IMR-90 (cell line): Measurements from ENCODE around the gene DUSP22. TPM values are rescaled to one million over a fixed set of nuclear protein-coding genes. Genes with fewer than 3 reads are reported as not detected.

Experiments
- ATAC-seq: fragments of 200-7000 bp; cut with Tn5 transposase; 2 replicates; pipeline ENCODE4 v1.9.1; 2020; ENCODE audit warnings: low read depth, mild to moderate bottlenecking, moderate library complexity
- BruUV-seq: library from RNA; stranded (reverse); fragments of 400-500 nt; replicated peaks from 2 replicates; lab custom pipeline; 2021; lab: Mats Ljungman, UMichigan
- CTCF ChIA-PET: fragments of 300-600 bp; formaldehyde crosslinking; extraction: SDS; loops from one replicate; lab custom pipeline; 2021; ENCODE audit warnings: antibody characterized with exemption; lab: Yijun Ruan, JAX
- POLR2A ChIA-PET: fragments of 300-600 bp; sonication (Branson Sonifier 250); formaldehyde crosslinking; loops from one replicate; lab custom pipeline; 2022; ENCODE audit warnings: antibody characterized with exemption; ENCODE audit not compliant: unreplicated experiment; lab: Charles Lee
- DNase-seq: peaks from one replicate; pipeline ENCODE4 v3.0.0; 2013
- H2AFZ ChIP-seq: replicated peaks from 2 replicates; pipeline ENCODE3; 2013; ENCODE audit warnings: low read length, mild to moderate bottlenecking; ENCODE audit not compliant: poor library complexity
- H2AK5ac ChIP-seq: 2 replicates; pipeline ENCODE4 v1.6.1; 2013; ENCODE audit warnings: low read depth, low read length, inconsistent platforms
- H2AK9ac ChIP-seq: replicated peaks from 2 replicates; pipeline ENCODE3; 2013; ENCODE audit warnings: mild to moderate bottlenecking, low read depth, low read length, moderate library complexity; ENCODE audit not compliant: poor library complexity
- H2BK120ac ChIP-seq: 2 replicates; pipeline ENCODE4 v1.6.1; 2013; ENCODE audit warnings: low read depth, low read length, inconsistent platforms
- H2BK15ac ChIP-seq: 3 replicates; pipeline ENCODE4 v1.6.1; 2013; ENCODE audit warnings: low read depth, low read length, inconsistent platforms
- H2BK20ac ChIP-seq: 2 replicates; pipeline ENCODE4 v1.6.1; 2013; ENCODE audit warnings: low read depth, mild to moderate bottlenecking, inconsistent platforms, low read length, moderate library complexity
- H2BK5ac ChIP-seq: 2 replicates; pipeline ENCODE4 v1.6.1; 2013; ENCODE audit warnings: mild to moderate bottlenecking, low read depth, low read length, inconsistent platforms; ENCODE audit not compliant: poor library complexity, severe bottlenecking
- H3K14ac ChIP-seq: replicated peaks from 2 replicates; pipeline ENCODE4 v1.6.1; 2013; ENCODE audit warnings: low read depth, low read length, inconsistent platforms
- H3K18ac ChIP-seq: 2 replicates; pipeline ENCODE4 v1.6.1; 2013; ENCODE audit warnings: low read depth, low read length, control low read depth
- H3K23ac ChIP-seq: 2 replicates; pipeline ENCODE4 v1.6.1; 2013; ENCODE audit warnings: low read depth, low read length, inconsistent platforms
- H3K27ac ChIP-seq: 2 replicates; pipeline ENCODE4 v1.5.1; 2013; ENCODE audit warnings: mild to moderate bottlenecking, control low read depth, low read length; ENCODE audit not compliant: insufficient read depth
- H3K27me3 ChIP-seq: 2 replicates; pipeline ENCODE4 v1.6.1; 2013; ENCODE audit warnings: low read length; ENCODE audit not compliant: control insufficient read depth, insufficient read depth
- H3K36me3 ChIP-seq: 2 replicates; pipeline ENCODE4 v1.6.1; 2013; ENCODE audit warnings: low read length, mixed read lengths; ENCODE audit not compliant: control insufficient read depth, insufficient read depth
- H3K4ac ChIP-seq: 2 replicates; pipeline ENCODE4 v1.6.1; 2013; ENCODE audit warnings: low read depth, low read length, inconsistent platforms
- H3K4me1 ChIP-seq: 2 replicates; pipeline ENCODE4 v1.6.1; 2013; ENCODE audit warnings: low read length, mixed read lengths; ENCODE audit not compliant: control insufficient read depth, insufficient read depth
- H3K4me2 ChIP-seq: 2 replicates; pipeline ENCODE4 v1.6.1; 2013; ENCODE audit warnings: low read depth, mild to moderate bottlenecking, control low read depth, low read length, moderate library complexity
- H3K4me3 ChIP-seq: 2 replicates; pipeline ENCODE4 v1.5.1; 2013; ENCODE audit warnings: low read depth, mild to moderate bottlenecking, control low read depth, low read length, moderate library complexity; ENCODE audit not compliant: insufficient read depth
- H3K56ac ChIP-seq: 2 replicates; pipeline ENCODE4 v1.6.1; 2013; ENCODE audit warnings: low read length, inconsistent platforms; ENCODE audit not compliant: insufficient read depth; ENCODE audit errors: extremely low read depth
- H3K79me1 ChIP-seq, 2 experiments: 2 replicates each; pipeline ENCODE4 v1.6.1; 2013; ENCODE audit warnings: low read length in 2 of 2, inconsistent platforms in 1 of 2, low read depth in 1 of 2
- H3K9ac ChIP-seq: 2 replicates; pipeline ENCODE4 v1.6.1; 2013; ENCODE audit warnings: low read depth, low read length, control low read depth
- H3K9me1 ChIP-seq: 2 replicates; pipeline ENCODE4 v1.6.1; 2013; ENCODE audit warnings: low read length, inconsistent platforms; ENCODE audit not compliant: insufficient read depth
- H3K9me3 ChIP-seq: 2 replicates; pipeline ENCODE4 v1.6.1; 2013; ENCODE audit warnings: low read length; ENCODE audit not compliant: control insufficient read depth, insufficient read depth
- H4K20me1 ChIP-seq: 2 replicates; pipeline ENCODE4 v1.6.1; 2013; ENCODE audit warnings: low read length, inconsistent platforms; ENCODE audit not compliant: insufficient read depth
- H4K5ac ChIP-seq: 2 replicates; pipeline ENCODE4 v1.6.1; 2013; ENCODE audit warnings: mild to moderate bottlenecking, low read depth, low read length, control low read depth
- H4K8ac ChIP-seq, 2 experiments: 2 replicates each; pipeline ENCODE4 v1.6.1; 2013; ENCODE audit warnings: low read depth in 2 of 2, low read length in 2 of 2, control low read depth in 1 of 2, inconsistent platforms in 1 of 2
- H4K91ac ChIP-seq: 2 replicates; pipeline ENCODE4 v1.6.1; 2013; ENCODE audit warnings: low read depth, low read length, inconsistent platforms; ENCODE audit not compliant: insufficient read depth
- ELK1 ChIP-seq: fragments of 150-350 bp; IDR thresholded peaks from 2 replicates; pipeline ENCODE4 v1.6.1; 2016; ENCODE audit warnings: low read depth, mild to moderate bottlenecking, low read length, moderate library complexity, borderline replicate concordance
- MAZ ChIP-seq: IDR thresholded peaks from 2 replicates; pipeline ENCODE4 v1.6.1; 2012; ENCODE audit warnings: low read depth, mild to moderate bottlenecking, low read length, improper control_type of control experiment, moderate library complexity, borderline replicate concordance
- USF2 ChIP-seq: fragments of 150-350 bp; IDR thresholded peaks from 2 replicates; pipeline ENCODE4 v1.6.1; 2017; ENCODE audit warnings: mild to moderate bottlenecking, antibody characterized with exemption, low read length, low read depth
- WGBS, 2 experiments: methylation state at CpG; one replicate each; pipeline versions ENCODE4 v1.1.5 to v1.1.7; 2013; ENCODE audit warnings: missing lambda C conversion rate in 2 of 2; ENCODE audit not compliant: insufficient read length in 1 of 2; ENCODE audit errors: extremely low coverage in 2 of 2; 5-methylcytosine and 5-hydroxymethylcytosine counted together
- dilution Hi-C: fragments of 300-500 bp; cut with HindIII; formaldehyde crosslinking; loops from one replicate; pipeline ENCODE4 v1.14.3; 2018; ENCODE audit warnings: low sequenced_read_pairs; ENCODE audit not compliant: unreplicated experiment
- in situ Hi-C: fragments of 300-500 bp; cut with MboI; formaldehyde crosslinking; loops from 3 replicates; pipeline ENCODE4 v1.14.3; 2019; ENCODE audit warnings: low sequenced_read_pairs, inconsistent platforms, mixed read lengths
- intact Hi-C: fragments of 100-400 bp; cut with micrococcal nuclease; formaldehyde crosslinking; loops from 2 replicates; pipeline ENCODE4 v1.10.0; 2022
- polyA plus RNA-seq, 3 experiments: library from polyadenylated mRNA; depleted of rRNA; stranded (reverse); fragments of >200 nt; gene quantifications; 2 replicates each; pipeline ENCODE4 v1.2.3, GENCODE V29; 2012; ENCODE audit warnings: low replicate concordance in 1 of 3
- total RNA-seq: library from RNA; depleted of rRNA; stranded (reverse); fragments of >200 nt; gene quantifications from 2 replicates; pipeline ENCODE4 v1.2.3, GENCODE V29; 2012

DUSP22 gene
- total and polyA plus RNA-seq, 2 of the 4 experiments (the other 2 are of a cell fraction), result 7.1 to 8.2 TPM

GRCh38 chr6:340186-340955 lies 48.1 kb downstream of the DUSP22 start (continued):
- no peak for TF ChIP-seq ELK1

- Histone ChIP-seq H3K14ac (no peak overlapping the region), H3K4me1 (no peaks in the 10 kb centered on the region), H2BK15ac (no peak overlapping the region), H3K4me3 (no peak overlapping the region), H2BK20ac (no peak overlapping the region), H3K9ac (no peak overlapping the region), H3K4me2 (no peak overlapping the region), H3K18ac (no peak overlapping the region), H3K9me1 (no peaks in the 10 kb centered on the region; the same call in 1 of the 2 replicates), H3K36me3 (no peaks in the 10 kb centered on the region), H4K20me1 (no peaks in the 10 kb centered on the region; the same call in 1 of the 2 replicates), H3K27ac (no peak overlapping the region), H3K27me3 (no peaks in the 10 kb centered on the region), H2BK5ac (no peak overlapping the region), H2AFZ (peak overlapping the region; percentile 29), H4K8ac (no peak overlapping the region), H3K79me1 (no peaks in the 10 kb centered on the region), H4K5ac (no peak overlapping the region), H2AK9ac (peak overlapping the region; percentile 8), H3K4ac (no peak overlapping the region), H3K9me3 (peaks cover 2% of the 10 kb centered on the region; the same call in 1 of the 2 replicates), H3K56ac (no peak overlapping the region), H4K91ac (no peak overlapping the region), H3K23ac (no peak overlapping the region), H2AK5ac (no peak overlapping the region), H2BK120ac (no peak overlapping the region)
- intact Hi-C loops (no loop called here), dilution Hi-C loops (no loop called here), in situ Hi-C loops (no loop called here)
- 89% methylated on average over 22 of the region's 33 CpGs; no CpG with 5 or more reads in 1 of the 2 experiments for WGBS, 2 experiments
- DNase-seq (no peak), ATAC-seq (no peak)
- ChIA-PET POLR2A (no interaction called here), CTCF (no interaction called here)
- BruUV-seq, result no TSS peak
- TF ChIP-seq USF2 (no peak), MAZ (no peak), ELK1 (no peak)
Observed at GRCh38 chr6:340991-341827, 48.9 kb downstream of the DUSP22 start.
